GM23338 (cell line): Measurements from ENCODE around the gene CALCB. TPM values are rescaled to one million over a fixed set of nuclear protein-coding genes. Genes with fewer than 3 reads are reported as not detected.

Experiments
- ATAC-seq: fragments of 200-7000 bp; cut with Tn5 transposase; 3 replicates; pipeline ENCODE4 v1.9.1; 2020
- DNase-seq: peaks from one replicate; pipeline ENCODE4 v3.0.0-alpha.2; 2015; ENCODE audit warnings: low spot score
- H2AFZ ChIP-seq: fragments of 200-600 bp; sonication (generic); 2 replicates; pipeline ENCODE4 v1.8.0; 2016; ENCODE audit warnings: antibody characterized with exemption, mild to moderate bottlenecking, moderate library complexity
- H3F3A ChIP-seq: fragments of 200-600 bp; sonication (generic); replicated peaks from 2 replicates; pipeline ENCODE4 v1.8.0; 2017; ENCODE audit warnings: antibody characterized with exemption, mixed run types, low read depth
- H3K27ac ChIP-seq: fragments of 200-600 bp; sonication (generic); 2 replicates; pipeline ENCODE4 v1.6.1; 2016; ENCODE audit warnings: low read depth
- H3K27me3 ChIP-seq: fragments of 200-600 bp; sonication (generic); 2 replicates; pipeline ENCODE4 v1.8.0; 2016; ENCODE audit warnings: mild to moderate bottlenecking, mixed run types, moderate library complexity; ENCODE audit not compliant: insufficient read depth
- H3K36me3 ChIP-seq: fragments of 200-600 bp; sonication (generic); 2 replicates; pipeline ENCODE4 v1.8.0; 2016; ENCODE audit warnings: mild to moderate bottlenecking; ENCODE audit not compliant: insufficient read depth
- H3K4me1 ChIP-seq: fragments of 200-600 bp; sonication (generic); 2 replicates; pipeline ENCODE4 v1.8.0; 2016; ENCODE audit warnings: mild to moderate bottlenecking, moderate library complexity; ENCODE audit not compliant: insufficient read depth
- H3K4me2 ChIP-seq: fragments of 200-600 bp; sonication (generic); 2 replicates; pipeline ENCODE4 v1.7.1; 2017; ENCODE audit warnings: mixed run types
- H3K4me3 ChIP-seq: fragments of 200-600 bp; sonication (generic); 2 replicates; pipeline ENCODE4 v1.6.1; 2016; ENCODE audit warnings: mixed run types
- H3K79me2 ChIP-seq: fragments of 200-600 bp; sonication (generic); replicated peaks from 2 replicates; pipeline ENCODE4 v1.8.0; 2017; ENCODE audit warnings: mild to moderate bottlenecking; ENCODE audit not compliant: insufficient read depth
- H3K9me2 ChIP-seq: fragments of 200-600 bp; sonication (generic); 2 replicates; pipeline ENCODE4 v1.8.0; 2017; ENCODE audit not compliant: insufficient read depth
- H4K20me1 ChIP-seq: fragments of 200-600 bp; sonication (generic); replicated peaks from 2 replicates; pipeline ENCODE4 v1.8.0; 2017; ENCODE audit warnings: mild to moderate bottlenecking; ENCODE audit not compliant: insufficient read depth
- H3K27ac Mint-ChIP-seq: 2 replicates; pipeline ENCODE4 v1.8.0; 2020; ENCODE audit warnings: inconsistent platforms, mild to moderate bottlenecking, moderate library complexity, mixed read lengths
- H3K27me3 Mint-ChIP-seq: 3 replicates; pipeline ENCODE4 v1.8.0; 2022; ENCODE audit warnings: low read depth, mild to moderate bottlenecking, moderate library complexity, mixed read lengths, inconsistent platforms; ENCODE audit not compliant: insufficient read depth, poor library complexity
- H3K36me3 Mint-ChIP-seq: 3 replicates; pipeline ENCODE4 v1.8.0; 2021; ENCODE audit warnings: low read depth, mild to moderate bottlenecking, inconsistent platforms, moderate library complexity, mixed read lengths
- H3K4me1 Mint-ChIP-seq: 3 replicates; pipeline ENCODE4 v1.8.0; 2020; ENCODE audit warnings: mild to moderate bottlenecking, inconsistent platforms, mixed read lengths
- H3K4me3 Mint-ChIP-seq: 3 replicates; pipeline ENCODE4 v1.8.0; 2021; ENCODE audit warnings: moderate library complexity, mild to moderate bottlenecking, inconsistent platforms, mixed read lengths
- H3K9me3 Mint-ChIP-seq: 3 replicates; pipeline ENCODE4 v1.8.0; 2020; ENCODE audit warnings: moderate library complexity, mild to moderate bottlenecking, inconsistent platforms, mixed read lengths
- CREB1 ChIP-seq: fragments of 250-450 bp; sonication (Bioruptor Pico); IDR thresholded peaks from 2 replicates; pipeline ENCODE4 v1.5.0; 2020; ENCODE audit warnings: low read depth, mild to moderate bottlenecking, moderate library complexity
- CTCF ChIP-seq, 2 experiments: fragments of 200-600 bp in 1 of 2; sonication (generic) in 1 of 2; conservative IDR thresholded peaks; 2 replicates each; pipeline versions ENCODE4 v1.5.1 to v1.6.1; 2016 to 2017; ENCODE audit warnings: antibody characterized with exemption in 2 of 2, low read depth in 2 of 2, mild to moderate bottlenecking in 2 of 2, moderate library complexity in 1 of 2
- ETS1 ChIP-seq: IDR thresholded peaks from 2 replicates; pipeline ENCODE4 v1.6.1; 2016; ENCODE audit warnings: antibody characterized with exemption
- EZH2 ChIP-seq: fragments of 200-600 bp; sonication (generic); IDR thresholded peaks from one replicate; pipeline ENCODE4 v1.8.0; 2017; ENCODE audit warnings: antibody characterized with exemption, mild to moderate bottlenecking, low read depth; ENCODE audit not compliant: unreplicated experiment
- EZH2phosphoT487 ChIP-seq: fragments of 200-600 bp; sonication (generic); IDR thresholded peaks from one replicate; pipeline ENCODE4 v1.8.1; 2018; ENCODE audit warnings: antibody characterized with exemption; ENCODE audit not compliant: unreplicated experiment
- JUNB ChIP-seq: IDR thresholded peaks from one replicate; pipeline ENCODE4 v1.6.1; 2016; ENCODE audit warnings: antibody characterized with exemption; ENCODE audit not compliant: unreplicated experiment
- NANOG ChIP-seq: IDR thresholded peaks from 2 replicates; pipeline ENCODE4 v1.6.1; 2016; ENCODE audit warnings: antibody characterized with exemption, borderline replicate concordance
- POLR2AphosphoS5 ChIP-seq: IDR thresholded peaks from 2 replicates; pipeline ENCODE4 v1.6.1; 2016; ENCODE audit warnings: antibody characterized with exemption, low read depth
- STAT1 ChIP-seq: IDR thresholded peaks from one replicate; pipeline ENCODE4 v1.6.1; 2016; ENCODE audit warnings: antibody characterized with exemption; ENCODE audit not compliant: unreplicated experiment
- ZNF114 ChIP-seq: fragments of 250-450 bp; sonication (Bioruptor Pico); IDR thresholded peaks from 2 replicates; pipeline ENCODE4 v1.5.0; 2020; ENCODE audit warnings: mild to moderate bottlenecking, moderate library complexity
- ZNF331 ChIP-seq: fragments of 250-450 bp; sonication (Bioruptor Pico); IDR thresholded peaks from 2 replicates; pipeline ENCODE4 v1.5.0; 2020; ENCODE audit warnings: low read depth, mild to moderate bottlenecking, moderate library complexity
- polyA plus RNA-seq: library from polyadenylated mRNA; unstranded; fragments of >200 nt; fragmentation: Nextera tagmentation; extraction: Ambion mirVana; gene quantifications from 2 replicates; pipeline ENCODE4 v1.2.1, GENCODE V29; 2016
- total RNA-seq: library from RNA; depleted of rRNA; stranded (reverse); fragments of >200 nt; shearing (Covaris generic); gene quantifications from 2 replicates; pipeline ENCODE4 v1.2.3, GENCODE V29; 2014
- TF ChIP-seq, protein P1 (sequence below): fragments of 250-450 bp; sonication (Bioruptor Pico); IDR thresholded peaks from 2 replicates; pipeline ENCODE4 v1.5.0; 2020; ENCODE audit warnings: mild to moderate bottlenecking, moderate library complexity
- TF ChIP-seq, protein P2 (sequence below): IDR thresholded peaks from one replicate; pipeline ENCODE4 v1.6.1; 2018; ENCODE audit warnings: antibody characterized with exemption; ENCODE audit not compliant: unreplicated experiment

Gene CALCB
- total and polyA plus RNA-seq, 2 experiments from 2014 or later = 7.9 to 9.5 TPM

GRCh38 chr11:15057329-15057728 lies 16.1 kb upstream of the CALCB start:
- peaks cover 2% of the 10 kb centered on the region for H3K27me3 Mint-ChIP-seq
- Histone ChIP-seq H3K4me1 (no peaks in the 10 kb centered on the region), H3K9me2 (no peaks in the 10 kb centered on the region), H4K20me1 (no peaks in the 10 kb centered on the region), H3K27me3 (no peaks in the 10 kb centered on the region), H3K36me3 (no peaks in the 10 kb centered on the region), H3K4me3 (no peak overlapping the region), H3F3A (no peaks in the 10 kb centered on the region), H3K79me2 (no peaks in the 10 kb centered on the region), H2AFZ (no peak overlapping the region), H3K27ac (no peak overlapping the region), H3K4me2 (no peak overlapping the region)
- no peaks in the 10 kb centered on the region for H3K4me1 Mint-ChIP-seq
- no peak for TF ChIP-seq STAT1
- no peak for TF ChIP-seq ETS1
- no peak for TF ChIP-seq CTCF (conservative IDR thresholded peaks at IDR 0.05; ENCODE audit: low read depth in 2 of 2)
- TF ChIP-seq ZNF114 (CRISPR knock-in tag) = no peak
- no peak for TF ChIP-seq NANOG
- TF ChIP-seq, protein P1, sequence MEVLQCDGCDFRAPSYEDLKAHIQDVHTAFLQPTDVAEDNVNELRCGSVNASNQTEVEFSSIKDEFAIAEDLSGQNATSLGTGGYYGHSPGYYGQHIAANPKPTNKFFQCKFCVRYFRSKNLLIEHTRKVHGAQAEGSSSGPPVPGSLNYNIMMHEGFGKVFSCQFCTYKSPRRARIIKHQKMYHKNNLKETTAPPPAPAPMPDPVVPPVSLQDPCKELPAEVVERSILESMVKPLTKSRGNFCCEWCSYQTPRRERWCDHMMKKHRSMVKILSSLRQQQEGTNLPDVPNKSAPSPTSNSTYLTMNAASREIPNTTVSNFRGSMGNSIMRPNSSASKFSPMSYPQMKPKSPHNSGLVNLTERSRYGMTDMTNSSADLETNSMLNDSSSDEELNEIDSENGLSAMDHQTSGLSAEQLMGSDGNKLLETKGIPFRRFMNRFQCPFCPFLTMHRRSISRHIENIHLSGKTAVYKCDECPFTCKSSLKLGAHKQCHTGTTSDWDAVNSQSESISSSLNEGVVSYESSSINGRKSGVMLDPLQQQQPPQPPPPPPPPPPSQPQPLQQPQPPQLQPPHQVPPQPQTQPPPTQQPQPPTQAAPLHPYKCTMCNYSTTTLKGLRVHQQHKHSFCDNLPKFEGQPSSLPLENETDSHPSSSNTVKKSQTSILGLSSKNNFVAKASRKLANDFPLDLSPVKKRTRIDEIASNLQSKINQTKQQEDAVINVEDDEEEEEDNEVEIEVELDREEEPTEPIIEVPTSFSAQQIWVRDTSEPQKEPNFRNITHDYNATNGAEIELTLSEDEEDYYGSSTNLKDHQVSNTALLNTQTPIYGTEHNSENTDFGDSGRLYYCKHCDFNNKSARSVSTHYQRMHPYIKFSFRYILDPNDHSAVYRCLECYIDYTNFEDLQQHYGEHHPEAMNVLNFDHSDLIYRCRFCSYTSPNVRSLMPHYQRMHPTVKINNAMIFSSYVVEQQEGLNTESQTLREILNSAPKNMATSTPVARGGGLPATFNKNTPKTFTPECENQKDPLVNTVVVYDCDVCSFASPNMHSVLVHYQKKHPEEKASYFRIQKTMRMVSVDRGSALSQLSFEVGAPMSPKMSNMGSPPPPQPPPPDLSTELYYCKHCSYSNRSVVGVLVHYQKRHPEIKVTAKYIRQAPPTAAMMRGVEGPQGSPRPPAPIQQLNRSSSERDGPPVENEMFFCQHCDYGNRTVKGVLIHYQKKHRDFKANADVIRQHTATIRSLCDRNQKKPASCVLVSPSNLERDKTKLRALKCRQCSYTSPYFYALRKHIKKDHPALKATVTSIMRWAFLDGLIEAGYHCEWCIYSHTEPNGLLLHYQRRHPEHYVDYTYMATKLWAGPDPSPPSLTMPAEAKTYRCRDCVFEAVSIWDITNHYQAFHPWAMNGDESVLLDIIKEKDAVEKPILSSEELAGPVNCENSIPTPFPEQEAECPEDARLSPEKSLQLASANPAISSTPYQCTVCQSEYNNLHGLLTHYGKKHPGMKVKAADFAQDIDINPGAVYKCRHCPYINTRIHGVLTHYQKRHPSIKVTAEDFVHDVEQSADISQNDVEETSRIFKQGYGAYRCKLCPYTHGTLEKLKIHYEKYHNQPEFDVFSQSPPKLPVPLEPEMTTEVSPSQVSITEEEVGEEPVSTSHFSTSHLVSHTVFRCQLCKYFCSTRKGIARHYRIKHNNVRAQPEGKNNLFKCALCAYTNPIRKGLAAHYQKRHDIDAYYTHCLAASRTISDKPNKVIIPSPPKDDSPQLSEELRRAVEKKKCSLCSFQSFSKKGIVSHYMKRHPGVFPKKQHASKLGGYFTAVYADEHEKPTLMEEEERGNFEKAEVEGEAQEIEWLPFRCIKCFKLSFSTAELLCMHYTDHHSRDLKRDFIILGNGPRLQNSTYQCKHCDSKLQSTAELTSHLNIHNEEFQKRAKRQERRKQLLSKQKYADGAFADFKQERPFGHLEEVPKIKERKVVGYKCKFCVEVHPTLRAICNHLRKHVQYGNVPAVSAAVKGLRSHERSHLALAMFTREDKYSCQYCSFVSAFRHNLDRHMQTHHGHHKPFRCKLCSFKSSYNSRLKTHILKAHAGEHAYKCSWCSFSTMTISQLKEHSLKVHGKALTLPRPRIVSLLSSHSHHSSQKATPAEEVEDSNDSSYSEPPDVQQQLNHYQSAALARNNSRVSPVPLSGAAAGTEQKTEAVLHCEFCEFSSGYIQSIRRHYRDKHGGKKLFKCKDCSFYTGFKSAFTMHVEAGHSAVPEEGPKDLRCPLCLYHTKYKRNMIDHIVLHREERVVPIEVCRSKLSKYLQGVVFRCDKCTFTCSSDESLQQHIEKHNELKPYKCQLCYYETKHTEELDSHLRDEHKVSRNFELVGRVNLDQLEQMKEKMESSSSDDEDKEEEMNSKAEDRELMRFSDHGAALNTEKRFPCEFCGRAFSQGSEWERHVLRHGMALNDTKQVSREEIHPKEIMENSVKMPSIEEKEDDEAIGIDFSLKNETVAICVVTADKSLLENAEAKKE (CRISPR knock-in tag) = no peak
- no peak for TF ChIP-seq EZH2
- TF ChIP-seq ZNF331 (CRISPR knock-in tag) = no peak
- TF ChIP-seq JUNB = no peak
- no peak for TF ChIP-seq CREB1 (CRISPR knock-in tag)
- no peak for TF ChIP-seq POLR2AphosphoS5
- TF ChIP-seq, protein P2, sequence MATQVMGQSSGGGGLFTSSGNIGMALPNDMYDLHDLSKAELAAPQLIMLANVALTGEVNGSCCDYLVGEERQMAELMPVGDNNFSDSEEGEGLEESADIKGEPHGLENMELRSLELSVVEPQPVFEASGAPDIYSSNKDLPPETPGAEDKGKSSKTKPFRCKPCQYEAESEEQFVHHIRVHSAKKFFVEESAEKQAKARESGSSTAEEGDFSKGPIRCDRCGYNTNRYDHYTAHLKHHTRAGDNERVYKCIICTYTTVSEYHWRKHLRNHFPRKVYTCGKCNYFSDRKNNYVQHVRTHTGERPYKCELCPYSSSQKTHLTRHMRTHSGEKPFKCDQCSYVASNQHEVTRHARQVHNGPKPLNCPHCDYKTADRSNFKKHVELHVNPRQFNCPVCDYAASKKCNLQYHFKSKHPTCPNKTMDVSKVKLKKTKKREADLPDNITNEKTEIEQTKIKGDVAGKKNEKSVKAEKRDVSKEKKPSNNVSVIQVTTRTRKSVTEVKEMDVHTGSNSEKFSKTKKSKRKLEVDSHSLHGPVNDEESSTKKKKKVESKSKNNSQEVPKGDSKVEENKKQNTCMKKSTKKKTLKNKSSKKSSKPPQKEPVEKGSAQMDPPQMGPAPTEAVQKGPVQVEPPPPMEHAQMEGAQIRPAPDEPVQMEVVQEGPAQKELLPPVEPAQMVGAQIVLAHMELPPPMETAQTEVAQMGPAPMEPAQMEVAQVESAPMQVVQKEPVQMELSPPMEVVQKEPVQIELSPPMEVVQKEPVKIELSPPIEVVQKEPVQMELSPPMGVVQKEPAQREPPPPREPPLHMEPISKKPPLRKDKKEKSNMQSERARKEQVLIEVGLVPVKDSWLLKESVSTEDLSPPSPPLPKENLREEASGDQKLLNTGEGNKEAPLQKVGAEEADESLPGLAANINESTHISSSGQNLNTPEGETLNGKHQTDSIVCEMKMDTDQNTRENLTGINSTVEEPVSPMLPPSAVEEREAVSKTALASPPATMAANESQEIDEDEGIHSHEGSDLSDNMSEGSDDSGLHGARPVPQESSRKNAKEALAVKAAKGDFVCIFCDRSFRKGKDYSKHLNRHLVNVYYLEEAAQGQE = no peak
- no peak for TF ChIP-seq EZH2phosphoT487
- DNase-seq = no peak
- H3K27ac Mint-ChIP-seq = no peak overlapping the region
- no peak overlapping the region for H3K4me3 Mint-ChIP-seq
- H3K9me3 Mint-ChIP-seq = no peaks in the 10 kb centered on the region; the same call in 2 of the 3 replicates
- no peak for ATAC-seq
- no peaks in the 10 kb centered on the region for H3K36me3 Mint-ChIP-seq
